HCT116 (cell line): Measurements from ENCODE around the gene CXCR4. TPM values are rescaled to one million over a fixed set of nuclear protein-coding genes. Genes with fewer than 3 reads are reported as not detected.

Source experiments
- ATAC-seq: fragments of 200-7000 bp; cut with Tn5 transposase; 2 replicates; pipeline ENCODE4 v1.9.1; 2020; ENCODE audit warnings: mild to moderate bottlenecking, moderate library complexity
- BruUV-seq: library from RNA; stranded (reverse); fragments of 400-500 nt; replicated peaks from 2 replicates; lab custom pipeline; 2021; lab: Mats Ljungman, UMichigan
- CTCF ChIA-PET: fragments of 300-600 bp; sonication (Branson Sonifier 250); formaldehyde crosslinking; loops from one replicate; lab custom pipeline; 2021; ENCODE audit warnings: antibody characterized with exemption; lab: Charles Lee
- POLR2A ChIA-PET: fragments of 300-600, 350-600 bp; sonication (Branson Sonifier 250); formaldehyde crosslinking; loops from one replicate; lab custom pipeline; 2021; ENCODE audit warnings: antibody characterized with exemption; lab: Charles Lee
- RAD21 ChIA-PET, 2 experiments: fragments of 300-600 bp; sonication (Branson Sonifier 250); formaldehyde crosslinking; loops; one replicate each; lab custom pipeline; 2023; ENCODE audit warnings: low total read pairs in 2 of 2; ENCODE audit not compliant: uncharacterized antibody in 2 of 2, unreplicated experiment in 2 of 2, low non-redundant PET in 1 of 2; lab: Charles Lee
- DNase-seq: peaks from one replicate; pipeline ENCODE4 v3.0.0-alpha.2; 2010; ENCODE audit warnings: low read depth, low spot score
- H2AFZ ChIP-seq: fragments of 200-600 bp; shearing (Covaris generic), sonication (generic); 2 replicates; pipeline ENCODE4 v1.6.1; 2017; ENCODE audit warnings: low read depth, mixed run types, mixed read lengths, antibody characterized with exemption, low read length; ENCODE audit not compliant: poor library complexity, severe bottlenecking
- H3K27ac ChIP-seq: 2 replicates; pipeline ENCODE4 v1.5.1; 2012; ENCODE audit warnings: low read depth, low read length
- H3K27me3 ChIP-seq: fragments of 200-600 bp; sonication (generic); 2 replicates; pipeline ENCODE4 v1.6.1; 2016; ENCODE audit warnings: mixed run types, low read length, mixed read lengths; ENCODE audit not compliant: insufficient read depth
- H3K36me3 ChIP-seq, 2 experiments: fragments of 200-500 bp in 1 of 2; fragments of 200-600 bp in 1 of 2; sonication (Bioruptor generic) in 1 of 2; sonication (generic) in 1 of 2; 2 replicates each; pipeline versions ENCODE4 v1.5.1 to v1.6.1; 2014 to 2016; ENCODE audit warnings: low read length in 2 of 2, inconsistent platforms in 1 of 2, mixed read lengths in 1 of 2, mixed run types in 1 of 2; ENCODE audit not compliant: insufficient read depth in 2 of 2, control insufficient read depth in 1 of 2
- H3K4me1 ChIP-seq, 2 experiments: fragments of 200-600 bp in 1 of 2; sonication (generic) in 1 of 2; 2 replicates each; pipeline versions ENCODE4 v1.5.1 to v1.6.1; 2012 to 2017; ENCODE audit warnings: low read length in 2 of 2, inconsistent platforms in 1 of 2, mild to moderate bottlenecking in 1 of 2, mixed read lengths in 1 of 2, mixed run types in 1 of 2, moderate library complexity in 1 of 2; ENCODE audit not compliant: insufficient read depth in 2 of 2, control insufficient read depth in 1 of 2
- H3K4me2 ChIP-seq: fragments of 200-600 bp; sonication (generic); 2 replicates; pipeline ENCODE4 v1.6.1; 2017; ENCODE audit warnings: mixed run types, low read length, mixed read lengths
- H3K4me3 ChIP-seq, 2 experiments: fragments of 200-600 bp in 1 of 2; sonication (generic) in 1 of 2; replicated peaks in 1 of 2; 2 replicates each; pipeline ENCODE4 v1.5.1; 2011 to 2016; ENCODE audit warnings: low read length in 2 of 2, control low read depth in 1 of 2, low read depth in 1 of 2, mild to moderate bottlenecking in 1 of 2, mixed read lengths in 1 of 2, mixed run types in 1 of 2
- H3K79me2 ChIP-seq: fragments of 200-600 bp; sonication (generic); 2 replicates; pipeline ENCODE4 v1.6.1; 2017; ENCODE audit warnings: mild to moderate bottlenecking, mixed run types, low read length, moderate library complexity, mixed read lengths; ENCODE audit not compliant: insufficient read depth
- H3K9ac ChIP-seq: fragments of 200-600 bp; sonication (generic); 2 replicates; pipeline ENCODE4 v1.6.1; 2016; ENCODE audit warnings: low read length, mixed read lengths
- H3K9me2 ChIP-seq: fragments of 200-600 bp; sonication (generic), shearing (Covaris generic); 2 replicates; pipeline ENCODE4 v1.6.1; 2017; ENCODE audit warnings: mixed run types, mild to moderate bottlenecking, moderate library complexity; ENCODE audit not compliant: insufficient read depth
- H3K9me3 ChIP-seq, 2 experiments: fragments of 200-500 bp in 1 of 2; fragments of 200-600 bp in 1 of 2; sonication (Bioruptor generic) in 1 of 2; sonication (generic) in 1 of 2; 2 replicates each; pipeline ENCODE4 v1.6.1; 2014 to 2017; ENCODE audit warnings: low read length in 2 of 2, mixed read lengths in 2 of 2, inconsistent platforms in 1 of 2, low read depth in 1 of 2, mild to moderate bottlenecking in 1 of 2, mixed run types in 1 of 2, moderate library complexity in 1 of 2; ENCODE audit not compliant: control insufficient read depth in 1 of 2, insufficient read depth in 1 of 2
- H4K20me1 ChIP-seq: fragments of 200-600 bp; sonication (generic), shearing (Covaris generic); 2 replicates; pipeline ENCODE4 v1.6.1; 2017; ENCODE audit warnings: mixed run types, mild to moderate bottlenecking, moderate library complexity; ENCODE audit not compliant: insufficient read depth
- ATF3 ChIP-seq: IDR thresholded peaks from 2 replicates; pipeline ENCODE4 v1.6.1; 2012
- CEBPB ChIP-seq: IDR thresholded peaks from 2 replicates; pipeline ENCODE4 v1.6.1; 2012; ENCODE audit warnings: low read depth
- EGR1 ChIP-seq: IDR thresholded peaks from 2 replicates; pipeline ENCODE4 v1.6.1; 2012; ENCODE audit warnings: low read depth
- ELF1 ChIP-seq: IDR thresholded peaks from 2 replicates; pipeline ENCODE4 v1.6.1; 2012; ENCODE audit warnings: low read depth, borderline replicate concordance
- EZH2 ChIP-seq: fragments of 200-600 bp; sonication (generic); IDR thresholded peaks from 2 replicates; pipeline ENCODE4 v1.6.1; 2017; ENCODE audit warnings: antibody characterized with exemption, mixed run types
- EZH2phosphoT487 ChIP-seq: fragments of 200-600 bp; IDR thresholded peaks from 2 replicates; pipeline ENCODE4 v1.6.1; 2018; ENCODE audit warnings: antibody characterized with exemption, borderline replicate concordance
- JUND ChIP-seq: IDR thresholded peaks from 2 replicates; pipeline ENCODE4 v1.6.1; 2012
- POLR2AphosphoS5 ChIP-seq: IDR thresholded peaks from 2 replicates; pipeline ENCODE4 v1.6.1; 2011; ENCODE audit warnings: mild to moderate bottlenecking, low read depth, low read length, moderate library complexity
- RAD21 ChIP-seq: IDR thresholded peaks from 2 replicates; pipeline ENCODE4 v1.6.1; 2012; ENCODE audit warnings: low read depth, mild to moderate bottlenecking
- SIN3A ChIP-seq: IDR thresholded peaks from 2 replicates; pipeline ENCODE4 v1.6.1; 2012; ENCODE audit warnings: low read depth
- SP1 ChIP-seq: IDR thresholded peaks from 2 replicates; pipeline ENCODE4 v1.6.1; 2012; ENCODE audit warnings: low read depth
- SRF ChIP-seq: IDR thresholded peaks from 2 replicates; pipeline ENCODE4 v1.6.1; 2012; ENCODE audit warnings: low read depth
- TCF7L2 ChIP-seq: IDR thresholded peaks from 2 replicates; pipeline ENCODE4 v1.7.0; 2011; ENCODE audit warnings: borderline replicate concordance, inconsistent platforms; ENCODE audit not compliant: insufficient read depth, insufficient read length; ENCODE audit errors: extremely low read depth
- ZBTB33 ChIP-seq: IDR thresholded peaks from 2 replicates; pipeline ENCODE4 v1.6.1; 2011; ENCODE audit warnings: mild to moderate bottlenecking, low read length, moderate library complexity; ENCODE audit not compliant: insufficient replicate concordance; ENCODE audit errors: extremely low read depth
- ZFX ChIP-seq: fragments of 450-650 bp; IDR thresholded peaks from 2 replicates; pipeline ENCODE4 v1.6.1; 2017
- ZNF274 ChIP-seq: fragments of 200-500 bp; sonication (Bioruptor generic); IDR thresholded peaks from 2 replicates; pipeline ENCODE4 v1.6.1; 2014; ENCODE audit warnings: mild to moderate bottlenecking, low read depth, low read length, inconsistent platforms
- intact Hi-C: fragments of 100-400 bp; cut with micrococcal nuclease; formaldehyde crosslinking; loops from 2 replicates; pipeline ENCODE4 v1.10.0; 2022
- total RNA-seq: library from RNA; stranded (reverse); gene quantifications from one replicate; pipeline ENCODE4 v1.2.1, GENCODE V29; 2021; ENCODE audit not compliant: unreplicated experiment

CXCR4 gene
- total RNA-seq, 1 experiment from 2014 or later = 1.3 TPM

GRCh38 chr2:136127356-136127755 lies 9.4 kb upstream of the CXCR4 start:
- CTCF ChIA-PET = no interaction called here
- Histone ChIP-seq H3K9me2 (no peaks in the 10 kb centered on the region), H2AFZ (no peak overlapping the region), H3K4me2 (no peak overlapping the region), H3K27me3 (peaks cover 27% of the 10 kb centered on the region; the same call in 1 of the 2 replicates), H3K9ac (no peak overlapping the region), H3K4me1 (peaks cover 0 to 20% of the 10 kb centered on the region in 2 experiments; a peak in 1 of 4 replicates), H3K36me3 (no peaks in the 10 kb centered on the region), H3K9me3 (no peaks in the 10 kb centered on the region), H3K79me2 (no peaks in the 10 kb centered on the region), H4K20me1 (no peaks in the 10 kb centered on the region), H3K27ac (no peak overlapping the region), H3K4me3 (no peak overlapping the region)
- ATAC-seq = no peak
- no TSS peak for BruUV-seq
- POLR2A ChIA-PET = no interaction called here
- no peak for DNase-seq
- RAD21 ChIA-PET = no interaction called here
- intact Hi-C loops = loop anchor here (10.0 kb wide), 1 partner anchor 247 kb away; no protein-coding TSS in a partner anchor
- no peak for TF ChIP-seq SRF
- no peak for TF ChIP-seq JUND
- no peak for TF ChIP-seq EZH2phosphoT487
- no peak for TF ChIP-seq EZH2
- TF ChIP-seq SIN3A = no peak
- no peak for TF ChIP-seq TCF7L2
- TF ChIP-seq ZBTB33 = no peak
- no peak for TF ChIP-seq ATF3
- no peak for TF ChIP-seq EGR1
- TF ChIP-seq CEBPB = no peak
- TF ChIP-seq SP1 = no peak
- TF ChIP-seq POLR2AphosphoS5 = no peak
- TF ChIP-seq ELF1 = no peak
- TF ChIP-seq RAD21 = no peak
- TF ChIP-seq ZFX = no peak
- no peak for TF ChIP-seq ZNF274
